Cardiac fibroblast (primary cell): ENCODE results near the gene MAVS.

Experiments
- DNase-seq, 2 donors: peaks; one replicate each; pipeline versions ENCODE4 v3.0.0 to v3.0.0-alpha.2; 2010; ENCODE audit warnings: low read depth in 2 of 2
- H3K4me3 ChIP-seq, 2 donors: replicated peaks in 1 of 2; 1 replicate in 1 of 2; 2 replicates in 1 of 2; pipeline ENCODE4 v1.5.1; 2011; ENCODE audit warnings: low read depth in 2 of 2, low read length in 2 of 2, mild to moderate bottlenecking in 2 of 2, moderate library complexity in 1 of 2
- CTCF ChIP-seq: IDR thresholded peaks from one replicate; pipeline ENCODE4 v1.5.1; 2011; ENCODE audit warnings: low read depth, mild to moderate bottlenecking, low read length, inconsistent platforms

Gene MAVS

GRCh38 chr20:3848565-3848964 is 1.9 kb downstream of the MAVS start:
- no peak overlapping the region for H3K4me3 ChIP-seq
- DNase-seq, result no peak
- TF ChIP-seq CTCF, result no peak

- no peak overlapping the region for H3K4me3 ChIP-seq
- no peak for DNase-seq
- TF ChIP-seq CTCF, result no peak
Observed at GRCh38 chr20:3854462-3854871, 7.8 kb downstream of the MAVS start.

GRCh38 chr20:3857405-3857804 is 10.8 kb downstream of the MAVS start:
- DNase-seq, result no peak
- TF ChIP-seq CTCF, result no peak
- no peak overlapping the region for H3K4me3 ChIP-seq

GRCh38 chr20:3858689-3859088 is 12.1 kb downstream of the MAVS start:
- TF ChIP-seq CTCF, result no peak
- no peak for DNase-seq
- H3K4me3 ChIP-seq, result no peak overlapping the region

GRCh38 chr20:3861191-3861590 is 14.6 kb downstream of the MAVS start:
- DNase-seq, result no peak
- no peak overlapping the region for H3K4me3 ChIP-seq
- TF ChIP-seq CTCF, result no peak

- no peak overlapping the region for H3K4me3 ChIP-seq
- DNase-seq, result no peak
- no peak for TF ChIP-seq CTCF
Observed at GRCh38 chr20:3862333-3862732, 15.7 kb downstream of the MAVS start.

- H3K4me3 ChIP-seq, result no peak overlapping the region
- no peak for TF ChIP-seq CTCF
Observed at GRCh38 chr20:3863317-3863716, 16.7 kb downstream of the MAVS start.

More at GRCh38 chr20:3863317-3863716, 16.7 kb downstream of the MAVS start:
- DNase-seq, result no peak
